ENCODE data around the gene OGFOD2. TPM values are rescaled to one million over a fixed set of nuclear protein-coding genes. Genes with fewer than 3 reads are reported as not detected.

Gene OGFOD2
- total and polyA plus RNA-seq, 4 donors = 8.0 to 18.6 (median 12.3) TPM

GRCh38 chr12:122992386-122992785, 17.3 kb downstream of the OGFOD2 start:
- no peaks in the 10 kb centered on the region for H3K27me3 ChIP-seq (ENCODE audit: control insufficient read depth in 4 of 4, insufficient read depth in 4 of 4, low read length in 3 of 4)
- no peak overlapping the region for H3K4me3 ChIP-seq (ENCODE audit: low read depth in 1 of 3, low read length in 3 of 3)
- H3K27ac ChIP-seq (ENCODE audit: low read depth in 1 of 2, low read length in 2 of 2) = no peak overlapping the region
- H3K9ac ChIP-seq (ENCODE audit: low read depth in 1 of 2, low read length in 2 of 2) = no peak overlapping the region
- no peaks in the 10 kb centered on the region for H3K9me3 ChIP-seq (ENCODE audit: control insufficient read depth in 4 of 4, low read length in 3 of 4)
- 91% methylated on average over 19 of the region's 19 CpGs for WGBS
- H3K4me1 ChIP-seq (ENCODE audit: control insufficient read depth in 4 of 4, insufficient read depth in 4 of 4, low read length in 3 of 4) = peaks cover 20 to 57% (median 44%) of the 10 kb centered on the region in 4 donors
- no peak for TF ChIP-seq YY1 (IDR thresholded peaks at IDR 0.05)
- TF ChIP-seq TAF1 (conservative IDR thresholded peaks at IDR 0.05) = no peak
- no peak for TF ChIP-seq JUND (IDR thresholded peaks at IDR 0.05)
- no peak for TF ChIP-seq SP1 (IDR thresholded peaks at IDR 0.05)
- no peak for DNase-seq (ENCODE audit: low spot score)
- peaks cover 5 to 28% (median 16%) of the 10 kb centered on the region in 4 donors for H3K36me3 ChIP-seq (ENCODE audit: control insufficient read depth in 4 of 4, insufficient read depth in 3 of 4, low read depth in 1 of 4, low read length in 3 of 4)

GRCh38 chr12:122994140-122994675, 19.2 kb downstream of the OGFOD2 start:
- peak overlapping the region; percentile 26 to 62 (median 51) for H3K4me3 ChIP-seq (ENCODE audit: low read depth in 1 of 3, low read length in 3 of 3)
- no peaks in the 10 kb centered on the region for H3K9me3 ChIP-seq (ENCODE audit: control insufficient read depth in 4 of 4, low read length in 3 of 4)
- DNase-seq (ENCODE audit: low spot score) = no peak
- peaks cover 33 to 65% (median 58%) of the 10 kb centered on the region in 4 donors for H3K4me1 ChIP-seq (ENCODE audit: control insufficient read depth in 4 of 4, insufficient read depth in 4 of 4, low read length in 3 of 4)
- H3K27ac ChIP-seq (ENCODE audit: low read depth in 1 of 2, low read length in 2 of 2) = peak overlapping the region; percentile 44 to 61
- TF ChIP-seq NR2F2 (IDR thresholded peaks at IDR 0.05) (no peak), YY1 (IDR thresholded peaks at IDR 0.05) (no peak), SP1 (IDR thresholded peaks at IDR 0.05) (no peak), ATF3 (IDR thresholded peaks at IDR 0.05) (no peak), CTCF (IDR thresholded peaks at IDR 0.05; ENCODE audit: low read depth, low read length, missing input control) (no peak), HNF4G (IDR thresholded peaks at IDR 0.05) (no peak), FOXA1 (IDR thresholded peaks at IDR 0.05) (no peak), GABPA (IDR thresholded peaks at IDR 0.05 in 1 of 2, conservative IDR thresholded peaks at IDR 0.05 in 1 of 2) (no peak), RXRA (IDR thresholded peaks at IDR 0.05) (no peak), FOXA2 (IDR thresholded peaks at IDR 0.05) (no peak), HNF4A (conservative IDR thresholded peaks at IDR 0.05) (no peak), EGR1 (IDR thresholded peaks at IDR 0.05; ENCODE audit: low read depth in 2 of 2) (no peak), JUND (IDR thresholded peaks at IDR 0.05) (no peak), TAF1 (conservative IDR thresholded peaks at IDR 0.05) (no peak)
- TF ChIP-seq, protein P1, sequence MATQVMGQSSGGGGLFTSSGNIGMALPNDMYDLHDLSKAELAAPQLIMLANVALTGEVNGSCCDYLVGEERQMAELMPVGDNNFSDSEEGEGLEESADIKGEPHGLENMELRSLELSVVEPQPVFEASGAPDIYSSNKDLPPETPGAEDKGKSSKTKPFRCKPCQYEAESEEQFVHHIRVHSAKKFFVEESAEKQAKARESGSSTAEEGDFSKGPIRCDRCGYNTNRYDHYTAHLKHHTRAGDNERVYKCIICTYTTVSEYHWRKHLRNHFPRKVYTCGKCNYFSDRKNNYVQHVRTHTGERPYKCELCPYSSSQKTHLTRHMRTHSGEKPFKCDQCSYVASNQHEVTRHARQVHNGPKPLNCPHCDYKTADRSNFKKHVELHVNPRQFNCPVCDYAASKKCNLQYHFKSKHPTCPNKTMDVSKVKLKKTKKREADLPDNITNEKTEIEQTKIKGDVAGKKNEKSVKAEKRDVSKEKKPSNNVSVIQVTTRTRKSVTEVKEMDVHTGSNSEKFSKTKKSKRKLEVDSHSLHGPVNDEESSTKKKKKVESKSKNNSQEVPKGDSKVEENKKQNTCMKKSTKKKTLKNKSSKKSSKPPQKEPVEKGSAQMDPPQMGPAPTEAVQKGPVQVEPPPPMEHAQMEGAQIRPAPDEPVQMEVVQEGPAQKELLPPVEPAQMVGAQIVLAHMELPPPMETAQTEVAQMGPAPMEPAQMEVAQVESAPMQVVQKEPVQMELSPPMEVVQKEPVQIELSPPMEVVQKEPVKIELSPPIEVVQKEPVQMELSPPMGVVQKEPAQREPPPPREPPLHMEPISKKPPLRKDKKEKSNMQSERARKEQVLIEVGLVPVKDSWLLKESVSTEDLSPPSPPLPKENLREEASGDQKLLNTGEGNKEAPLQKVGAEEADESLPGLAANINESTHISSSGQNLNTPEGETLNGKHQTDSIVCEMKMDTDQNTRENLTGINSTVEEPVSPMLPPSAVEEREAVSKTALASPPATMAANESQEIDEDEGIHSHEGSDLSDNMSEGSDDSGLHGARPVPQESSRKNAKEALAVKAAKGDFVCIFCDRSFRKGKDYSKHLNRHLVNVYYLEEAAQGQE (IDR thresholded peaks at IDR 0.05) = no peak
- TF ChIP-seq, protein P2, sequence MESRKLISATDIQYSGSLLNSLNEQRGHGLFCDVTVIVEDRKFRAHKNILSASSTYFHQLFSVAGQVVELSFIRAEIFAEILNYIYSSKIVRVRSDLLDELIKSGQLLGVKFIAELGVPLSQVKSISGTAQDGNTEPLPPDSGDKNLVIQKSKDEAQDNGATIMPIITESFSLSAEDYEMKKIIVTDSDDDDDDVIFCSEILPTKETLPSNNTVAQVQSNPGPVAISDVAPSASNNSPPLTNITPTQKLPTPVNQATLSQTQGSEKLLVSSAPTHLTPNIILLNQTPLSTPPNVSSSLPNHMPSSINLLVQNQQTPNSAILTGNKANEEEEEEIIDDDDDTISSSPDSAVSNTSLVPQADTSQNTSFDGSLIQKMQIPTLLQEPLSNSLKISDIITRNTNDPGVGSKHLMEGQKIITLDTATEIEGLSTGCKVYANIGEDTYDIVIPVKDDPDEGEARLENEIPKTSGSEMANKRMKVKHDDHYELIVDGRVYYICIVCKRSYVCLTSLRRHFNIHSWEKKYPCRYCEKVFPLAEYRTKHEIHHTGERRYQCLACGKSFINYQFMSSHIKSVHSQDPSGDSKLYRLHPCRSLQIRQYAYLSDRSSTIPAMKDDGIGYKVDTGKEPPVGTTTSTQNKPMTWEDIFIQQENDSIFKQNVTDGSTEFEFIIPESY (IDR thresholded peaks at IDR 0.05) = no peak
- TF ChIP-seq, protein P3, sequence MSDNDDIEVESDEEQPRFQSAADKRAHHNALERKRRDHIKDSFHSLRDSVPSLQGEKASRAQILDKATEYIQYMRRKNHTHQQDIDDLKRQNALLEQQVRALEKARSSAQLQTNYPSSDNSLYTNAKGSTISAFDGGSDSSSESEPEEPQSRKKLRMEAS (IDR thresholded peaks at IDR 0.05) = no peak
- H3K9ac ChIP-seq (ENCODE audit: low read depth in 1 of 2, low read length in 2 of 2) = peak overlapping the region in 1 of 2 donors; percentile 36
- H3K36me3 ChIP-seq (ENCODE audit: control insufficient read depth in 4 of 4, insufficient read depth in 3 of 4, low read depth in 1 of 4, low read length in 3 of 4) = peaks cover 0 to 9% (median 5%) of the 10 kb centered on the region in 4 donors
- H3K27me3 ChIP-seq (ENCODE audit: control insufficient read depth in 4 of 4, insufficient read depth in 4 of 4, low read length in 3 of 4) = no peaks in the 10 kb centered on the region
- WGBS = 47% methylated on average over 10 of the region's 10 CpGs

Data from liver (tissue), 9 donors.